Measurements from ENCODE around the gene NR4A3. TPM values are rescaled to one million over a fixed set of nuclear protein-coding genes. Genes with fewer than 3 reads are reported as not detected.

Gene NR4A3
- polyA plus RNA-seq, 1 of the 3 experiments (the other 2 are of a cell fraction): 1.3 TPM

GRCh38 chr9:99907208-99907532 is 85.5 kb downstream of the NR4A3 start:
- POLR2A ChIA-PET: interaction anchor here (0.6 kb wide), 1 partner anchor 10 kb away, joined by 3 read pairs; no protein-coding TSS in a partner anchor
- Histone ChIP-seq H3K9ac (peak overlapping the region; percentile 94), H3K27ac (ENCODE audit: low read depth in 2 of 2, low read length in 1 of 2) (peak overlapping the region; percentile 86 to 87), H3K9me2 (no peaks in the 10 kb centered on the region), H3K27me3 (ENCODE audit: insufficient read depth) (no peaks in the 10 kb centered on the region), H3K36me3 (replicated peaks in 1 of 2; ENCODE audit: control insufficient read depth in 1 of 2, insufficient read depth in 2 of 2, low read length in 1 of 2) (no peaks in the 10 kb centered on the region), H3K4me1 (ENCODE audit: control insufficient read depth in 1 of 2, insufficient read depth in 2 of 2, low read depth in 1 of 2, low read length in 1 of 2) (peaks cover 5 to 8% of the 10 kb centered on the region in 2 experiments; a peak in 3 of 4 replicates), H3K4me3 (ENCODE audit: low read depth in 2 of 2, low read length in 1 of 2) (peak overlapping the region; percentile 81 to 82), H3K79me2 (ENCODE audit: insufficient read depth) (peaks cover 34% of the 10 kb centered on the region), H4K20me1 (ENCODE audit: insufficient read depth) (no peaks in the 10 kb centered on the region), H3F3A (replicated peaks; ENCODE audit: insufficient read depth) (peaks cover 4% of the 10 kb centered on the region), H2AFZ (ENCODE audit: low read depth) (peak overlapping the region; percentile 92), H3K9me3 (no peaks in the 10 kb centered on the region), H3K4me2 (peak overlapping the region; percentile 86)
- CTCF ChIA-PET: interaction anchor here (1.1 to 2.2 kb wide), 4 partner anchors 10 to 722 kb away, joined by 3 to 6 read pairs (median 5); no protein-coding TSS in a partner anchor
- TF ChIP-seq GATA2 (CRISPR knock-in tag; IDR thresholded peaks at IDR 0.05) (no peak), YY1 (IDR thresholded peaks at IDR 0.05; ENCODE audit: low read depth) (no peak), RAD21 (IDR thresholded peaks at IDR 0.05; ENCODE audit: low read length) (no peak), PBX3 (IDR thresholded peaks at IDR 0.05) (no peak), MEF2A (IDR thresholded peaks at IDR 0.05; ENCODE audit: borderline replicate concordance, low read depth) (no peak), FOXM1 (IDR thresholded peaks at IDR 0.05; ENCODE audit: low read depth) (no peak), RXRA (IDR thresholded peaks at IDR 0.05; ENCODE audit: borderline replicate concordance, low read depth) (no peak), FOXJ3 (CRISPR knock-in tag; IDR thresholded peaks at IDR 0.05) (no peak)
- no peak for DNase-seq
- WGBS (ENCODE audit: low lambda C conversion rate): 9% methylated on average over 9 of the region's 9 CpGs

DNA sequence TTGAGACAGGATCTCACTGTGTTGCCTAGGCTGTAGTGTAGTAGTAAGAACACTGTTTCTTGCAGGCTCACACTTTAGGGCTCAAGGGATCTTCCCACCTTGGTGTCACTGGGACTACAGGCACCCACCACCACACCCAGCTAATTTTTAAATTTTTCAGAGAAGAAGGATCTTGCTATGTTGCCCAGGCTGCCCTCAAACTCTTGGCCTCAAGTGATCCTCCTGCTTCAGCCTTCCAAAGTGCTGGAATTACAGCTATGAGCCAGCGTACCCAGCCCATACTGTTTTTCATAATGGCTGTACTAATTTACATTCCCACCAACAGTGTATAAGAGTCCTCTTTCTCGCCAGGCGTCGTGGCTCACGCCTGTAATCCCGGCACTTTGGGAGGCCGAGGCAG is 89.9 kb downstream of the NR4A3 start:
- 97% methylated on average over 7 of the region's 7 CpGs for WGBS (ENCODE audit: low lambda C conversion rate)
- no peak overlapping the region for H3K4me3 ChIP-seq (ENCODE audit: low read depth in 2 of 2, low read length in 1 of 2)
- H3K36me3 ChIP-seq (replicated peaks in 1 of 2; ENCODE audit: control insufficient read depth in 1 of 2, insufficient read depth in 2 of 2, low read length in 1 of 2): peaks cover 12 to 14% of the 10 kb centered on the region in 2 experiments
- H3K9me3 ChIP-seq: no peaks in the 10 kb centered on the region
- no peak for DNase-seq
- CTCF ChIA-PET: interaction anchor here (1.0 kb wide), 1 partner anchor 413 kb away, joined by 3 read pairs; no protein-coding TSS in a partner anchor
- POLR2A ChIA-PET: no interaction called here
- TF ChIP-seq RFX5 (IDR thresholded peaks at IDR 0.05; ENCODE audit: low read length): no peak
- no peak for TF ChIP-seq JUND (IDR thresholded peaks at IDR 0.05)
- TF ChIP-seq GABPA (IDR thresholded peaks at IDR 0.05; ENCODE audit: low read depth): no peak
- TF ChIP-seq NFIC (IDR thresholded peaks at IDR 0.05; ENCODE audit: borderline replicate concordance): no peak
- no peak for TF ChIP-seq YY1 (IDR thresholded peaks at IDR 0.05; ENCODE audit: low read depth)
- no peak for TF ChIP-seq EZH2phosphoT487 (IDR thresholded peaks at IDR 0.05; ENCODE audit: borderline replicate concordance, low read depth)
- TF ChIP-seq PBX3 (IDR thresholded peaks at IDR 0.05): no peak
- TF ChIP-seq RAD21 (IDR thresholded peaks at IDR 0.05; ENCODE audit: low read length): no peak
- TF ChIP-seq NRF1 (IDR thresholded peaks at IDR 0.05; ENCODE audit: low read depth, low read length): no peak
- no peak for TF ChIP-seq ZBTB33 (IDR thresholded peaks at IDR 0.05; ENCODE audit: borderline replicate concordance, low read depth)
- H3K4me1 ChIP-seq (ENCODE audit: control insufficient read depth in 1 of 2, insufficient read depth in 2 of 2, low read depth in 1 of 2, low read length in 1 of 2): peaks cover 3 to 5% of the 10 kb centered on the region in 2 experiments; a peak in 2 of 4 replicates
- H2AFZ ChIP-seq (ENCODE audit: low read depth): no peak overlapping the region
- no peaks in the 10 kb centered on the region for H3K9me2 ChIP-seq
- H3F3A ChIP-seq (replicated peaks; ENCODE audit: insufficient read depth): no peaks in the 10 kb centered on the region
- no peak overlapping the region for H3K9ac ChIP-seq
- no peak overlapping the region for H3K27ac ChIP-seq (ENCODE audit: low read depth in 2 of 2, low read length in 1 of 2)
- peaks cover 34% of the 10 kb centered on the region for H3K79me2 ChIP-seq (ENCODE audit: insufficient read depth)
- H3K4me2 ChIP-seq: no peak overlapping the region
- H3K27me3 ChIP-seq (ENCODE audit: insufficient read depth): no peaks in the 10 kb centered on the region
- no peaks in the 10 kb centered on the region for H4K20me1 ChIP-seq (ENCODE audit: insufficient read depth)

Other genes starting within 250 kb of the NR4A3 start
- gene STX17, start 84.8 kb downstream of the NR4A3 start, polyA plus RNA-seq (2012; rRNA removed): 6.1 and 6.9 TPM in 2 replicates